Hepatocyte (in vitro differentiated cells): ENCODE results near the gene MMP15. TPM values are rescaled to one million over a fixed set of nuclear protein-coding genes. Genes with fewer than 3 reads are reported as not detected.
"Not testable (repeated sequence)": the region's sequence is repeated elsewhere in the genome, so short reads cannot be mapped to it uniquely, and the experiment has no call there.

Source experiments
- DNase-seq: peaks from one replicate; pipeline ENCODE4 v3.0.0-alpha.2; 2016; ENCODE audit warnings: low spot score
- H2AFZ ChIP-seq: fragments of 200-600 bp; sonication (generic); 2 replicates; pipeline ENCODE4 v1.6.0; 2016; ENCODE audit warnings: antibody characterized with exemption, mild to moderate bottlenecking
- H3K27ac ChIP-seq: fragments of 200-600 bp; sonication (generic); 2 replicates; pipeline ENCODE4 v1.5.1; 2016; ENCODE audit warnings: mild to moderate bottlenecking
- H3K27me3 ChIP-seq: fragments of 200-600 bp; sonication (generic); 2 replicates; pipeline ENCODE4 v1.6.1; 2016
- H3K36me3 ChIP-seq: fragments of 200-600 bp; sonication (generic); replicated peaks from 2 replicates; pipeline ENCODE4 v1.5.1; 2016; ENCODE audit warnings: low read depth; ENCODE audit not compliant: insufficient read depth
- H3K4me1 ChIP-seq: fragments of 200-600 bp; sonication (generic); 2 replicates; pipeline ENCODE4 v1.5.1; 2016; ENCODE audit warnings: mild to moderate bottlenecking, moderate library complexity; ENCODE audit not compliant: insufficient read depth
- H3K4me2 ChIP-seq: fragments of 200-600 bp; sonication (generic); 2 replicates; pipeline ENCODE4 v1.6.0; 2016
- H3K4me3 ChIP-seq: fragments of 200-600 bp; sonication (generic); 2 replicates; pipeline ENCODE4 v1.5.1; 2016; ENCODE audit warnings: mild to moderate bottlenecking
- H3K79me2 ChIP-seq: fragments of 200-600 bp; sonication (generic); 2 replicates; pipeline ENCODE4 v1.6.0; 2017; ENCODE audit warnings: mild to moderate bottlenecking
- H3K9me2 ChIP-seq: fragments of 200-600 bp; sonication (generic); replicated peaks from 2 replicates; pipeline ENCODE4 v1.6.0; 2017; ENCODE audit warnings: mild to moderate bottlenecking; ENCODE audit not compliant: insufficient read depth
- H3K9me3 ChIP-seq: fragments of 200-600 bp; sonication (generic); 2 replicates; pipeline ENCODE4 v1.5.1; 2016; ENCODE audit warnings: low read depth, mild to moderate bottlenecking
- H4K20me1 ChIP-seq: fragments of 200-600 bp; sonication (generic); 2 replicates; pipeline ENCODE4 v1.6.0; 2016; ENCODE audit warnings: mild to moderate bottlenecking; ENCODE audit not compliant: insufficient read depth, poor library complexity, severe bottlenecking
- EZH2 ChIP-seq: fragments of 200-600 bp; sonication (generic); IDR thresholded peaks from 2 replicates; pipeline ENCODE4 v1.6.1; 2016; ENCODE audit warnings: antibody characterized with exemption, mild to moderate bottlenecking, borderline replicate concordance
- EZH2phosphoT487 ChIP-seq: fragments of 200-600 bp; sonication (generic); IDR thresholded peaks from one replicate; pipeline ENCODE4 v1.6.1; 2018; ENCODE audit warnings: antibody characterized with exemption, mild to moderate bottlenecking, low read depth, moderate library complexity; ENCODE audit not compliant: unreplicated experiment, severe bottlenecking
- WGBS: methylation state at CpG from one replicate; pipeline ENCODE4 v1.1.6; 2016; ENCODE audit warnings: low lambda C conversion rate; ENCODE audit errors: missing lambda C conversion rate; 5-methylcytosine and 5-hydroxymethylcytosine counted together
- polyA plus RNA-seq: library from polyadenylated mRNA; unstranded; fragments of >200 nt; fragmentation: Nextera tagmentation; extraction: Ambion mirVana; gene quantifications from 2 replicates; pipeline ENCODE4 v1.2.1, GENCODE V29; 2016
- total RNA-seq: library from RNA; depleted of rRNA; stranded (reverse); fragments of >200 nt; gene quantifications from 2 replicates; pipeline ENCODE4 v1.2.3, GENCODE V29; 2014
- TF ChIP-seq, protein P1 (sequence below): fragments of 200-600 bp; sonication (generic); IDR thresholded peaks from 2 replicates; pipeline ENCODE4 v1.5.1; 2016; ENCODE audit warnings: antibody characterized with exemption, mild to moderate bottlenecking; ENCODE audit not compliant: poor library complexity

Gene MMP15
- total and polyA plus RNA-seq, 2 experiments from 2014 or later = 39.0 to 56.1 TPM

DNA sequence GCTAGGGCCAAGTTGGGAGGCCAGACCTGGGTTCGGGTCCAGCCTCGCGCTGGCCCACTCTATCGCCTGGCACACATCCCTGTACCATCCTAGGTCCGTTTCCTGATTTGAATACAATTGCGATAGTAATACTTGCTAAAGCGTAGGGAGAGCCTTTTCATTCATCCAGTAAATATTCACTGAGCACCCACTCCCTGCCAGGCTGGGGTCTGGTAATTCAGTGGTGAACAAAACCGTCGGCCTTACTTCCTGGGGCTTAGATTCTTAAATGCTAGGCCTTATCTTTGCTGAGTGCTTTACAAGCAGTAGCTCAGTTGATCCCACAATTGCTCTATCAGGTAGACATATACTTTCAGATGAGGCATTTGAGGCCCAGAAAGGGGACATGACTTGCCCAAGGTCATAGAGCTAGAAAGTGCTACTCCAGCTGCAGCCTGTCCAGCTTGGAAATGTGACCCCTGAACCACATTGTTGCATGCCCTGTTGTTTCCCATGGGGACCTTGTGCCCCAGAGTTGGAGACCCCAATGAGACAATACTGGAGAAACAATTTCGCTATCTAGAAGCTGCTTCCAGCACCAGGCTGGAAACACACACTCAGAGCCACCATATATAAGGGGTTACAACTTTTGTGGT is 23.7 kb upstream of the MMP15 start:
- Histone ChIP-seq H2AFZ (peak overlapping the region; percentile 67), H3K4me1 (peaks cover 17% of the 10 kb centered on the region), H3K4me2 (peak overlapping the region; percentile 99), H3K27ac (no peak overlapping the region), H3K79me2 (peaks cover 5% of the 10 kb centered on the region), H3K27me3 (no peaks in the 10 kb centered on the region), H3K9me3 (no peaks in the 10 kb centered on the region), H4K20me1 (peaks cover 7% of the 10 kb centered on the region), H3K4me3 (peak overlapping the region; percentile 99), H3K36me3 (no peaks in the 10 kb centered on the region), H3K9me2 (no peaks in the 10 kb centered on the region)
- TF ChIP-seq EZH2phosphoT487 = no peak
- TF ChIP-seq, protein P1, sequence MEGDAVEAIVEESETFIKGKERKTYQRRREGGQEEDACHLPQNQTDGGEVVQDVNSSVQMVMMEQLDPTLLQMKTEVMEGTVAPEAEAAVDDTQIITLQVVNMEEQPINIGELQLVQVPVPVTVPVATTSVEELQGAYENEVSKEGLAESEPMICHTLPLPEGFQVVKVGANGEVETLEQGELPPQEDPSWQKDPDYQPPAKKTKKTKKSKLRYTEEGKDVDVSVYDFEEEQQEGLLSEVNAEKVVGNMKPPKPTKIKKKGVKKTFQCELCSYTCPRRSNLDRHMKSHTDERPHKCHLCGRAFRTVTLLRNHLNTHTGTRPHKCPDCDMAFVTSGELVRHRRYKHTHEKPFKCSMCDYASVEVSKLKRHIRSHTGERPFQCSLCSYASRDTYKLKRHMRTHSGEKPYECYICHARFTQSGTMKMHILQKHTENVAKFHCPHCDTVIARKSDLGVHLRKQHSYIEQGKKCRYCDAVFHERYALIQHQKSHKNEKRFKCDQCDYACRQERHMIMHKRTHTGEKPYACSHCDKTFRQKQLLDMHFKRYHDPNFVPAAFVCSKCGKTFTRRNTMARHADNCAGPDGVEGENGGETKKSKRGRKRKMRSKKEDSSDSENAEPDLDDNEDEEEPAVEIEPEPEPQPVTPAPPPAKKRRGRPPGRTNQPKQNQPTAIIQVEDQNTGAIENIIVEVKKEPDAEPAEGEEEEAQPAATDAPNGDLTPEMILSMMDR = no peak
- no peak for TF ChIP-seq EZH2
- 38% methylated on average over 10 of the region's 10 CpGs for WGBS
- DNase-seq = no peak

DNA sequence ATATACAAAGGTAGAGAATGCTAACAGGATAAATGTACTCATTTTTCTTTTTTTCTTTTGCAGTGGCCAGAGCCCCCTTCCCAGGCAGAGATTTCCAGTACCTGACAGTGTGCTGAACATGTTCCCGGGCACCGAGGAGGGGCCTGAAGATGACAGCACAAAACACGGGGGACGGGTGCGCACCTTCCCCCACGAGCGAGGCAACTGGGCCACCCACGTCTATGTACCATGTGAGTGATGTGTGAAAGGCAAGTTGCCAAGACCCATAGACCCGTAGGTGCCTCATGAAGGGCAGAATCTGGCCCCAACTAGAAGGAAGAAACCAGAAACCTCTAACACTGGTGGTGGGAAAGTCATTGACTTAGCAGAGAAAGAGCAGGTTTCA is 23.1 kb upstream of the MMP15 start:
- peaks cover 5% of the 10 kb centered on the region for H3K79me2 ChIP-seq
- H3K27ac ChIP-seq = no peak overlapping the region
- H3K36me3 ChIP-seq = no peaks in the 10 kb centered on the region
- H3K4me3 ChIP-seq = no peak overlapping the region
- DNase-seq = no peak
- no peak overlapping the region for H2AFZ ChIP-seq
- H3K9me2 ChIP-seq = no peaks in the 10 kb centered on the region
- H3K4me2 ChIP-seq = no peak overlapping the region
- 93% methylated on average over 9 of the region's 9 CpGs for WGBS
- H3K27me3 ChIP-seq = no peaks in the 10 kb centered on the region
- H4K20me1 ChIP-seq = peaks cover 7% of the 10 kb centered on the region
- H3K9me3 ChIP-seq = no peaks in the 10 kb centered on the region
- H3K4me1 ChIP-seq = peaks cover 17% of the 10 kb centered on the region
- TF ChIP-seq, protein P1 = no peak
- TF ChIP-seq EZH2 (no peak), EZH2phosphoT487 (no peak)

DNA sequence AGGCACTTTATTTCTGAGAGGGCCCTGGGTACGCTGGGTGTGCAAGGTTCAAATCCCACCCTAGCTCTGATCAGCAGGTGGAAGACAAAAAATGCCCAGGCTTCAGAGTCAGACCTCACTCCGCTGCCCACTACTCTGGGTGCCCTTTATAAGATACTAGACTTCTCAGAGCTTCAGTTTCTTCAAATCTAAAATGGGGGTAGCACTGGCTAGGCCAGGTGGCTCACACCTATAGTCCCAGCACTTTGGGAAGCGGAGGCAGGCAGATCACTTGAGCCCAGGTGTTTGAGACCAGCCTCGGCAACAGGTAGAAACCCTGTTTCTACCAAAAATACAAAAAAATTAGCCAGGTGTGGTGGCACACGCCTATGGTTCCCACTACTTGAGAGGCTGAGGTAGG is 22.6 kb upstream of the MMP15 start:
- Histone ChIP-seq H3K27ac (no peak overlapping the region), H3K4me2 (no peak overlapping the region), H3K4me1 (peaks cover 17% of the 10 kb centered on the region), H3K27me3 (no peaks in the 10 kb centered on the region), H3K36me3 (no peaks in the 10 kb centered on the region), H4K20me1 (peaks cover 7% of the 10 kb centered on the region), H3K4me3 (no peak overlapping the region), H2AFZ (no peak overlapping the region), H3K9me3 (no peaks in the 10 kb centered on the region), H3K79me2 (peaks cover 5% of the 10 kb centered on the region), H3K9me2 (no peaks in the 10 kb centered on the region)
- DNase-seq = no peak
- TF ChIP-seq, protein P1 = no peak
- TF ChIP-seq EZH2 = no peak
- TF ChIP-seq EZH2phosphoT487 = no peak
- 96% methylated on average over 5 of the region's 5 CpGs for WGBS

DNA sequence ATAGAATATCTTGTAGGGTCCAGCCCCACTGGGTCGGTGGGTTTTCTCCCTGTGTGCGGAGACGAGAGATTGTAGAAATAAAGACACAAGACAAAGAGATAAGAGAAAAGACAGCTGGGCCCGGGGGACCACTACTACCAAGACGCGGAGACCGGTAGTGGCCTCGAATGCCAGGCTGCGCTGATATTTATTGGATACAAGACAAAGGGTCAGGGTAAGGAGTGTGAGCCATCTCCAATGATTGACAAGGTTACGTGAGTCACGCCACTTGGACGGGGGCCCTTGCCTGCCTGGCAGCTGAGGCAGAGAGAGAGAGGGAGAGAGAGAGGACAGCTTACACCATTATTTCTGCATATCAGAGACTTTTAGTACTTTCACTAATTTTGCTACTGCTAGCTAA is 20.8 kb upstream of the MMP15 start:
- not testable (repeated sequence) for H2AFZ ChIP-seq, H3K79me2 ChIP-seq, DNase-seq, H4K20me1 ChIP-seq, H3K27me3 ChIP-seq, H3K4me1 ChIP-seq, H3K9me3 ChIP-seq, H3K4me2 ChIP-seq, H3K27ac ChIP-seq, H3K9me2 ChIP-seq, H3K4me3 ChIP-seq, H3K36me3 ChIP-seq
- 94% methylated on average over 12 of the region's 12 CpGs for WGBS
